A549 (cell line): ENCODE measurements around the gene IL12RB2. TPM values are rescaled to one million over a fixed set of nuclear protein-coding genes. Genes with fewer than 3 reads are reported as not detected.

Experiments used
- ATAC-seq, 2 experiments: fragments of 200-7000 bp in 1 of 2; fragments of >200 bp in 1 of 2; cut with Nextera tagmentation in 1 of 2; cut with Tn5 transposase in 1 of 2; 3 replicates each; pipeline versions ENCODE4 v1.8.0 to v1.9.1; 2018 to 2020; ENCODE audit warnings: mild to moderate bottlenecking in 1 of 2, moderate library complexity in 1 of 2
- CTCF ChIA-PET: fragments of 300-600 bp; sonication (Branson Sonifier 250); formaldehyde crosslinking; extraction: SDS; loops from one replicate; lab custom pipeline; 2021; ENCODE audit warnings: antibody characterized with exemption, inconsistent platforms; lab: Yijun Ruan, JAX
- POLR2A ChIA-PET: fragments of 350-600 bp; formaldehyde crosslinking; extraction: SDS; loops from one replicate; lab custom pipeline; 2021; ENCODE audit warnings: antibody characterized with exemption, inconsistent platforms; lab: Yijun Ruan, JAX
- DNase-seq, 2 experiments: peaks; one replicate each; pipeline versions ENCODE4 v3.0.0 to v3.0.0-alpha.2; 2011 to 2016; ENCODE audit warnings: low read depth in 1 of 2, low spot score in 1 of 2
- FAIRE-seq: peaks from 2 replicates; lab custom pipeline; 2011; peaks lifted over from hg19 to GRCh38; lab: Jason Lieb, UNC
- H3K27ac ChIP-seq, 2 experiments: fragments of >200 bp; sonication (Bioruptor Twin); formaldehyde crosslinking; 3 replicates each; pipeline ENCODE4 v1.5.1; 2016 to 2017
- H3K4me1 ChIP-seq: fragments of >200 bp; sonication (Bioruptor Twin); formaldehyde crosslinking; 3 replicates; pipeline ENCODE4 v1.6.1; 2016
- H3K4me2 ChIP-seq: fragments of >200 bp; sonication (Bioruptor Twin); formaldehyde crosslinking; 3 replicates; pipeline ENCODE4 v1.6.1; 2016
- H3K4me3 ChIP-seq: fragments of >200 bp; sonication (Bioruptor Twin); formaldehyde crosslinking; 3 replicates; pipeline ENCODE4 v1.5.1; 2016
- H3K9me3 ChIP-seq: fragments of >200 bp; sonication (Bioruptor Twin); formaldehyde crosslinking; 3 replicates; pipeline ENCODE4 v1.6.1; 2016
- BCL3 ChIP-seq: fragments of >200 bp; sonication (Bioruptor Twin); formaldehyde crosslinking; IDR thresholded peaks from 3 replicates; pipeline ENCODE4 v1.6.1; 2016
- CBX2 ChIP-seq: fragments of 200-600 bp; sonication (generic); IDR thresholded peaks from 2 replicates; pipeline ENCODE4 v1.6.1; 2016; ENCODE audit warnings: low read depth, mild to moderate bottlenecking, borderline replicate concordance
- CBX8 ChIP-seq: fragments of 200-600 bp; sonication (generic); IDR thresholded peaks from 2 replicates; pipeline ENCODE4 v1.6.1; 2016
- CTCF ChIP-seq: fragments of >200 bp; sonication (Bioruptor Twin); formaldehyde crosslinking; IDR thresholded peaks from 3 replicates; pipeline ENCODE4 v1.5.1; 2016
- EHMT2 ChIP-seq: fragments of 200-600 bp; sonication (generic); IDR thresholded peaks from 2 replicates; pipeline ENCODE4 v1.6.1; 2016; ENCODE audit warnings: antibody characterized with exemption, low read depth, mild to moderate bottlenecking, moderate library complexity
- ESRRA ChIP-seq: fragments of 150-350 bp; IDR thresholded peaks from 2 replicates; pipeline ENCODE4 v1.6.1; 2014; ENCODE audit warnings: mild to moderate bottlenecking, low read length, borderline replicate concordance
- FOXS1 ChIP-seq: fragments of 250-450 bp; sonication (Bioruptor Pico); IDR thresholded peaks from 2 replicates; pipeline ENCODE4 v1.5.0; 2020; ENCODE audit warnings: mild to moderate bottlenecking, moderate library complexity
- HOXB5 ChIP-seq: fragments of 250-450 bp; sonication (Bioruptor Pico); IDR thresholded peaks from 2 replicates; pipeline ENCODE4 v1.5.0; 2020; ENCODE audit warnings: mild to moderate bottlenecking, moderate library complexity
- JUN ChIP-seq, 2 experiments: fragments of >200 bp; sonication (Bioruptor Twin); formaldehyde crosslinking; IDR thresholded peaks; 2 replicates in 1 of 2; 3 replicates in 1 of 2; pipeline ENCODE4 v1.6.1; 2016 to 2017
- JUNB ChIP-seq: fragments of >200 bp; sonication (Bioruptor Twin); formaldehyde crosslinking; IDR thresholded peaks from 2 replicates; pipeline ENCODE4 v1.6.1; 2016
- KDM1A ChIP-seq: fragments of 200-600 bp; sonication (generic); IDR thresholded peaks from 2 replicates; pipeline ENCODE4 v1.6.1; 2016; ENCODE audit warnings: low read depth, mild to moderate bottlenecking
- KDM5A ChIP-seq: fragments of 200-600 bp; sonication (generic); IDR thresholded peaks from 2 replicates; pipeline ENCODE4 v1.6.1; 2016; ENCODE audit warnings: antibody characterized with exemption, mild to moderate bottlenecking
- MAZ ChIP-seq: fragments of 150-350 bp; IDR thresholded peaks from 2 replicates; pipeline ENCODE4 v1.6.1; 2014; ENCODE audit warnings: antibody characterized with exemption, low read depth, low read length, borderline replicate concordance
- NPAS2 ChIP-seq: fragments of 250-450 bp; sonication (Bioruptor Pico); IDR thresholded peaks from 2 replicates; pipeline ENCODE4 v1.8.0; 2022; ENCODE audit warnings: mild to moderate bottlenecking, moderate library complexity, borderline replicate concordance
- RAD21 ChIP-seq, 2 experiments: fragments of >200 bp in 1 of 2; sonication (Bioruptor Twin) in 1 of 2; formaldehyde crosslinking in 1 of 2; IDR thresholded peaks in 1 of 2; conservative IDR thresholded peaks in 1 of 2; 2 replicates in 1 of 2; 3 replicates in 1 of 2; pipeline ENCODE4 v1.6.1; 2012 to 2018; ENCODE audit warnings: inconsistent platforms in 1 of 2
- RCOR1 ChIP-seq: fragments of 150-350 bp; IDR thresholded peaks from 2 replicates; pipeline ENCODE4 v1.6.1; 2014; ENCODE audit warnings: antibody characterized with exemption, low read length, low read depth
- RFX5 ChIP-seq: fragments of 450-650 bp; IDR thresholded peaks from 2 replicates; pipeline ENCODE4 v1.7.1; 2014; ENCODE audit warnings: antibody characterized with exemption, mild to moderate bottlenecking, moderate library complexity
- RNF2 ChIP-seq: fragments of 200-600 bp; sonication (generic); IDR thresholded peaks from 2 replicates; pipeline ENCODE4 v1.6.1; 2016; ENCODE audit warnings: low read depth, mild to moderate bottlenecking, antibody characterized with exemption, moderate library complexity, borderline replicate concordance
- SMC3 ChIP-seq: fragments of >200 bp; sonication (Bioruptor Twin); formaldehyde crosslinking; IDR thresholded peaks from 3 replicates; pipeline ENCODE4 v1.6.1; 2018; ENCODE audit warnings: inconsistent platforms
- TFCP2L1 ChIP-seq: fragments of 250-450 bp; sonication (Bioruptor Pico); IDR thresholded peaks from 2 replicates; pipeline ENCODE4 v1.5.0; 2021; ENCODE audit warnings: mild to moderate bottlenecking
- ZC3H11A ChIP-seq: fragments of 450-650 bp; IDR thresholded peaks from 2 replicates; pipeline ENCODE4 v1.6.1; 2014; ENCODE audit warnings: antibody characterized with exemption, mild to moderate bottlenecking
- ZNF302 ChIP-seq: fragments of 250-450 bp; sonication (Bioruptor Pico); IDR thresholded peaks from 2 replicates; pipeline ENCODE4 v1.9.0; 2021; ENCODE audit warnings: inconsistent platforms, mild to moderate bottlenecking, moderate library complexity
- WGBS: methylation state at CpG from one replicate; pipeline ENCODE4 v1.1.6; 2017; ENCODE audit errors: missing lambda C conversion rate; 5-methylcytosine and 5-hydroxymethylcytosine counted together
- polyA plus RNA-seq, 4 experiments: library from polyadenylated mRNA; depleted of rRNA in 3 of 4; stranded (reverse); fragments of >200 nt; fragmentation: RNase III in 1 of 4; extraction: RNeasy Plus Mini Kit Qiagen cat#74134 plus additional on column Dnase treatment in 1 of 4; gene quantifications; 2 replicates in 3 of 4; 3 replicates in 1 of 4; pipeline ENCODE4 v1.2.3, GENCODE V29; 2011 to 2017
- TF ChIP-seq, protein P1 (sequence below): fragments of 200-600 bp; sonication (generic); IDR thresholded peaks from 2 replicates; pipeline ENCODE4 v1.6.1; 2016; ENCODE audit warnings: antibody characterized with exemption, mild to moderate bottlenecking, moderate library complexity
- TF ChIP-seq, protein P2 (sequence below): fragments of 250-450 bp; sonication (Bioruptor Pico); IDR thresholded peaks from 2 replicates; pipeline ENCODE4 v1.5.0; 2020; ENCODE audit warnings: low read depth, mild to moderate bottlenecking, moderate library complexity
- TF ChIP-seq, protein P3 (sequence below): fragments of 450-650 bp; IDR thresholded peaks from 2 replicates; pipeline ENCODE4 v1.6.1; 2014; ENCODE audit warnings: antibody characterized with exemption
- TF ChIP-seq, protein P4 (sequence below): IDR thresholded peaks from 2 replicates; pipeline ENCODE4 v1.6.1; 2012

The IL12RB2 gene
- polyA plus RNA-seq, 2 of the 4 experiments (the other 2 are of a cell fraction) = not detected

- H3K4me3 ChIP-seq = no peak overlapping the region
- CTCF ChIA-PET = no interaction called here
- no peaks in the 10 kb centered on the region for H3K4me1 ChIP-seq
- no peak overlapping the region for H3K4me2 ChIP-seq
- DNase-seq (no peak), ATAC-seq (no peak), FAIRE-seq (no peak)
- 69% methylated on average over 3 of the region's 3 CpGs for WGBS
- no peaks in the 10 kb centered on the region for H3K9me3 ChIP-seq
- TF ChIP-seq KDM5A = no peak
- no peak overlapping the region for H3K27ac ChIP-seq
- POLR2A ChIA-PET = no interaction called here
These were observed 132.7 kb downstream of the IL12RB2 start for GRCh38 chr1:67440339-67440738.

DNA sequence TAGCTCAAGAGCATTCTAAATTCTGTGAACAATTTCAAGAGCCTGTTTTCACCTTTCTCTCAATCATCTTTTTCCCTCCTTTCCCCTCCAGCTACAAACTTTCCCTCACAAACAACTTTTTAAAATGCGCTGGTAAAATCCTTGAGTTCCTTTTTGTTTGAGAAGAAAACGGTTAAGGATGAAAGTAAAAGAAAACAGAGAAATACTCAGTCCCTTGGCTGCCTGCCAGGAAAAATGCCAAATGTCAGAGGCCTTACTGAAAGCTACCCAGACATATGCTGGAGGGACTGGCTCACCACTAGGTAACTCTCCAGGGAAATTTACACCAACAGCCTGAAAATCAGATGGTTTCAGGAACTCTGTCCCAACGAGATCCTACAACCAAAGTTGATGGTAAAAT, 133.5 kb downstream of the IL12RB2 start:
- ChIA-PET CTCF (no interaction called here), POLR2A (no interaction called here)
- 21% methylated on average over 3 of the region's 3 CpGs for WGBS
- DNase-seq (no peak), ATAC-seq (no peak), FAIRE-seq (no peak)
- no peaks in the 10 kb centered on the region for H3K9me3 ChIP-seq
- no peak overlapping the region for H3K4me2 ChIP-seq
- H3K4me3 ChIP-seq = no peak overlapping the region
- TF ChIP-seq BCL3 (no peak), JUN (IDR thresholded peaks at IDR 0.05) (no peak), RAD21 (conservative IDR thresholded peaks at IDR 0.05 in 1 of 2, IDR thresholded peaks at IDR 0.05 in 1 of 2) (no peak), ESRRA (no peak), RFX5 (no peak), CBX2 (no peak)
- TF ChIP-seq, protein P1, sequence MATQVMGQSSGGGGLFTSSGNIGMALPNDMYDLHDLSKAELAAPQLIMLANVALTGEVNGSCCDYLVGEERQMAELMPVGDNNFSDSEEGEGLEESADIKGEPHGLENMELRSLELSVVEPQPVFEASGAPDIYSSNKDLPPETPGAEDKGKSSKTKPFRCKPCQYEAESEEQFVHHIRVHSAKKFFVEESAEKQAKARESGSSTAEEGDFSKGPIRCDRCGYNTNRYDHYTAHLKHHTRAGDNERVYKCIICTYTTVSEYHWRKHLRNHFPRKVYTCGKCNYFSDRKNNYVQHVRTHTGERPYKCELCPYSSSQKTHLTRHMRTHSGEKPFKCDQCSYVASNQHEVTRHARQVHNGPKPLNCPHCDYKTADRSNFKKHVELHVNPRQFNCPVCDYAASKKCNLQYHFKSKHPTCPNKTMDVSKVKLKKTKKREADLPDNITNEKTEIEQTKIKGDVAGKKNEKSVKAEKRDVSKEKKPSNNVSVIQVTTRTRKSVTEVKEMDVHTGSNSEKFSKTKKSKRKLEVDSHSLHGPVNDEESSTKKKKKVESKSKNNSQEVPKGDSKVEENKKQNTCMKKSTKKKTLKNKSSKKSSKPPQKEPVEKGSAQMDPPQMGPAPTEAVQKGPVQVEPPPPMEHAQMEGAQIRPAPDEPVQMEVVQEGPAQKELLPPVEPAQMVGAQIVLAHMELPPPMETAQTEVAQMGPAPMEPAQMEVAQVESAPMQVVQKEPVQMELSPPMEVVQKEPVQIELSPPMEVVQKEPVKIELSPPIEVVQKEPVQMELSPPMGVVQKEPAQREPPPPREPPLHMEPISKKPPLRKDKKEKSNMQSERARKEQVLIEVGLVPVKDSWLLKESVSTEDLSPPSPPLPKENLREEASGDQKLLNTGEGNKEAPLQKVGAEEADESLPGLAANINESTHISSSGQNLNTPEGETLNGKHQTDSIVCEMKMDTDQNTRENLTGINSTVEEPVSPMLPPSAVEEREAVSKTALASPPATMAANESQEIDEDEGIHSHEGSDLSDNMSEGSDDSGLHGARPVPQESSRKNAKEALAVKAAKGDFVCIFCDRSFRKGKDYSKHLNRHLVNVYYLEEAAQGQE = no peak
- no peak overlapping the region for H3K27ac ChIP-seq
- H3K4me1 ChIP-seq = no peaks in the 10 kb centered on the region

DNA sequence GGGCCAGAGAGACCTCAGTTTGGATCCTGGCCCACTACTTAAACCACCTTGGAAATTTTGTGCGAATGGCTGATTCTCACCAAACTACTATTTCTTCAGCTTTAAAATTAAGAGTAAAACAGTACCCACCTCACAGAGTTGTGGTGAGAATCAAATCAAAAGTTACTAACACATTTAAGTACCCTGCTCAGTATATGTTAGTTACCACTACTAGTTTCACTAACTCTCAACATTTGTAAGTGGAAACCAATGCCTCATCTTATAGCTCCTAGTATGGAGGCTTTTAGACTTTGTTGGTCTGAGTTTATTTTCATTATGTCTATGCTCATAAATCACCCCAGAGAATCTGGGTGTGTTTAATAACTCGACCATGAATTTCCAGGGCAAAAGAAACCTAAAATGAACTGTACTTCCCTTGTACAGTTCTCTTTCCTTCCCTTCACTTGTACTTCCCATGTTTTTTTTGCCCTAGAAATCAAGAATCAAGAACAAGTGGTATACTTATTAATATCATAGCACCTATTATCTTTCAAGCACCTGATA, 134.1 kb downstream of the IL12RB2 start:
- ATAC-seq (no peak), DNase-seq (no peak), FAIRE-seq (no peak)
- ChIA-PET POLR2A (no interaction called here), CTCF (no interaction called here)
- 68% methylated on average over 2 of the region's 2 CpGs for WGBS
- no peaks in the 10 kb centered on the region for H3K4me1 ChIP-seq
- no peak overlapping the region for H3K4me2 ChIP-seq
- TF ChIP-seq MAZ (no peak), HOXB5 (CRISPR knock-in tag) (no peak), CBX8 (no peak), RNF2 (no peak), TFCP2L1 (CRISPR knock-in tag) (no peak), SMC3 (no peak), NPAS2 (no peak), ZNF302 (no peak), CTCF (no peak), FOXS1 (CRISPR knock-in tag) (no peak), RCOR1 (no peak), EHMT2 (no peak), KDM1A (no peak), JUNB (no peak), ZC3H11A (no peak)
- TF ChIP-seq, protein P2, sequence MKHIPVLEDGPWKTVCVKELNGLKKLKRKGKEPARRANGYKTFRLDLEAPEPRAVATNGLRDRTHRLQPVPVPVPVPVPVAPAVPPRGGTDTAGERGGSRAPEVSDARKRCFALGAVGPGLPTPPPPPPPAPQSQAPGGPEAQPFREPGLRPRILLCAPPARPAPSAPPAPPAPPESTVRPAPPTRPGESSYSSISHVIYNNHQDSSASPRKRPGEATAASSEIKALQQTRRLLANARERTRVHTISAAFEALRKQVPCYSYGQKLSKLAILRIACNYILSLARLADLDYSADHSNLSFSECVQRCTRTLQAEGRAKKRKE (CRISPR knock-in tag) = no peak
- TF ChIP-seq, protein P3, sequence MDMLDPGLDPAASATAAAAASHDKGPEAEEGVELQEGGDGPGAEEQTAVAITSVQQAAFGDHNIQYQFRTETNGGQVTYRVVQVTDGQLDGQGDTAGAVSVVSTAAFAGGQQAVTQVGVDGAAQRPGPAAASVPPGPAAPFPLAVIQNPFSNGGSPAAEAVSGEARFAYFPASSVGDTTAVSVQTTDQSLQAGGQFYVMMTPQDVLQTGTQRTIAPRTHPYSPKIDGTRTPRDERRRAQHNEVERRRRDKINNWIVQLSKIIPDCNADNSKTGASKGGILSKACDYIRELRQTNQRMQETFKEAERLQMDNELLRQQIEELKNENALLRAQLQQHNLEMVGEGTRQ = no peak
- TF ChIP-seq, protein P4, sequence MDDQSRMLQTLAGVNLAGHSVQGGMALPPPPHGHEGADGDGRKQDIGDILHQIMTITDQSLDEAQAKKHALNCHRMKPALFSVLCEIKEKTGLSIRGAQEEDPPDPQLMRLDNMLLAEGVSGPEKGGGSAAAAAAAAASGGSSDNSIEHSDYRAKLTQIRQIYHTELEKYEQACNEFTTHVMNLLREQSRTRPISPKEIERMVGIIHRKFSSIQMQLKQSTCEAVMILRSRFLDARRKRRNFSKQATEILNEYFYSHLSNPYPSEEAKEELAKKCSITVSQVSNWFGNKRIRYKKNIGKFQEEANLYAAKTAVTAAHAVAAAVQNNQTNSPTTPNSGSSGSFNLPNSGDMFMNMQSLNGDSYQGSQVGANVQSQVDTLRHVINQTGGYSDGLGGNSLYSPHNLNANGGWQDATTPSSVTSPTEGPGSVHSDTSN = no peak
- H3K9me3 ChIP-seq = no peaks in the 10 kb centered on the region
- H3K4me3 ChIP-seq = no peak overlapping the region
- H3K27ac ChIP-seq = no peak overlapping the region
